Measurements from ENCODE around the gene KCNAB1.

The KCNAB1 gene

DNA sequence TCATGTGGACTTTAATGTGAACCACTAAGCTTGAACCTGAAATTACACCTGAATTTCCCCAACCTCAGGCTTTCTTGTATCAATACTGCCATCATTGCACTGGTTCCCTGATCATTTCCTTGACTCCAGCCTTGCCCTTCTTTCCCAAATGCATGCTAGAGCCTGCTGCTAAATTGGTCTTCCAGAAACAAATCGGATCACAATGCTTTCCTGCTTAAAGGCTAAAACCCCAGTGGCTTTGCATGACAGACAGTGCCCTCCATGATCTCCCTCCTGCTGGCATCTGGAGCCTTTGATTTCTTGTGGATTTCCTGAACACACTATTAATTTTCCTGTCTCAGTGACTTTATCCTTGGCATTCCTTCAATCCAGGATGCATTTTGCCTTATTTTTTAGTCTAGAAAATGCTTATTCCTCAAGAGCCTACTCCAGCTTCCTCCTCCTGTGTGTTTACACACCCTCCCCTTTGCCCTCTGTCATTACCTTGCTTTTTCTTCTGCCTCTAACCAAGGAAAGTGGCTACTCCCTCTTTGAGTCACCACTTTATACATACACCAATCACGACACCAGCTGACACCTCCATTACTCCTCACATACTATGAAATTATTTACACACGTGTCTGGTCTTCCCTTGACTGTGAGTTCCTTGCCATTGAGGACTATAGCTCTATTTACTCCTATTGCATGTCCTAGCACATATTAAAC, 214.6 kb downstream of the KCNAB1 start:
- no peak for DNase-seq

GRCh38 chr3:156339491-156339890, 219.1 kb downstream of the KCNAB1 start:
- DNase-seq = no peak

GRCh38 chr3:156341332-156341731, 221.0 kb downstream of the KCNAB1 start:
- no peak for DNase-seq

DNA sequence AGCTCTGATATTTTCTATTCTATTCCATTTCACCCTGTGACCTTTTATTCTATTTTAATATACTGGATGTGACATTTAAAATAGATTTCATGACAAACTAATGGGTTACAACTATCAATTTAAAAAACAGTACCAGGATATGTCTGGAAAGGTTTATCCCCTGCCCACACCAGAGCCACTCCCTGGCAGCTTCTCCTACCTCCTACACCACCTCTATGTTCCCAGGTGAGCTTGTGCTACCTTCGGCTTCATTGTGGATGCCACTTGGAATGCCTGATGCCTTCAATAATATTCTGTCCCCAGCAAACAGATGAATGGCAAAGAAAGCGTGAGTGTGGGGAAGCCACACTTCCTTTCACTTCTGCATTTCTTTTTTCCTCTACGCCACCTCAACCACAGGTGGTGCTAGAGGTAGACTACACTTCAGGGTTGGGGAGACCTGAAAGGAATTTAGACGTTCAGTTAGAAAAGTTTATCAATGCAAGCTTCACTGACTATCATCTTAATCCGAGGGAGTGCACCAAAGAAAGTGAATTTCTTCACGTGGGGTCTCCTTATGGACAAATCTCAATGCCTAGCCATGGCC, 221.5 kb downstream of the KCNAB1 start:
- DNase-seq = no peak

DNA sequence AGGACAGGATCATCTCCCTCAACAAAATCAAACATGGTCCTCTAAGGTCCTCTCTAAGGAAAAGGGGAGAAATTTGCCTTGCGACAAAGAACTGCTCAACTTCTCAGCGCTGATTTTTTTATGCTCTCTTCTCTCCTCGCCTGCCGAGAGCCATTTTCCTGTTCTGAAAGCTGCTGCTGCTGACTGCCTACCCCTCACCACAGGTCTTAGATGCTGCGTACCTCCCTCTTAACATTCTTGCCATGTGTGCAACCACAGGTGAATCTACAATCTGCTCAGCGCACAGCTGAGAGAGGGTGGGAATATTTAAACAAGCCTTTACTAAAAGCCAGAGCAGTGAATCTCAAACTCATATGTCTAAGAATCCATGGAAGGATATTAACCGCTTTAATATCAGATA, 223.8 kb downstream of the KCNAB1 start:
- DNase-seq = no peak

- no peak for DNase-seq
Measured at GRCh38 chr3:156349111-156349510, 228.7 kb downstream of the KCNAB1 start.

GRCh38 chr3:156349978-156350377, 229.6 kb downstream of the KCNAB1 start:
- DNase-seq = no peak

DNA sequence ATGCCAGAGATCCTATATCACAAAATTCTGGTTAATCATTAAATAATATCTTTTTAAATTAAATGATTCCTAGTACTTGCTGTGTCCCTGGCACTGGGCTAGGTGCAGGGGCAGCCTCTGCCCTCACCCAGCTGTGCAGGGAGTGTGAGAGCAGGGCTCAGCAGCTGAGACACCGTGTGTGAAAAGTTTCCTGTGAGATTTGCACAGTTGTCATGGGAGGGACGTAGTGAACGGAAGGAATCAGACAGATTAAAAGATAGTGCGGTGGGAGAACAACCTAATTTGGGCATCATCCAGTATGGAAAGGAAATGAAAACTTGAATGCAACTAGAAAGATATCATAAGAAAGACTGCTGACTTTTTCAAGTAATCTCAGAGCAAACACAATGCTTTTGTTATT, 230.4 kb downstream of the KCNAB1 start:
- no peak for DNase-seq

DNA sequence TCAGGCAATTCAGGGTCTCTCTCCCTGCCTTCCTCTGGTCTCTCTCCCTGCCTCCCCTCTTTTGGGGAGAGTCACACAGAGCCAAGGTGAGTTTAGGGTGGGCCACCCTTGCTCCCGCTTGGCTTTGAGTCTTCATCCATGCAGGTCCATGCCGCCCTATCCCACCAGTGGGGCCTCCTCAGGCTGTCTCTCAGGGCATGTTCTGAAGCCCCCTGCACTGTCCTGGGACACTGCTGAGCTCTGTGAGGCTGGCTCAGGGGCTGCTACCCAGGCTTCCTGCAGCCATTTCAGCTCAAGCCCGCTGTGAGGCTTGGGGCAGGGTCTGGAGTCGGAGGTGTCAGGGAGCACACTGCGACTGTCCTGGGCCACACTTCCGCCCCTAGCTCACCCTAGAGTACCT, 231.4 kb downstream of the KCNAB1 start:
- no peak for DNase-seq

DNA sequence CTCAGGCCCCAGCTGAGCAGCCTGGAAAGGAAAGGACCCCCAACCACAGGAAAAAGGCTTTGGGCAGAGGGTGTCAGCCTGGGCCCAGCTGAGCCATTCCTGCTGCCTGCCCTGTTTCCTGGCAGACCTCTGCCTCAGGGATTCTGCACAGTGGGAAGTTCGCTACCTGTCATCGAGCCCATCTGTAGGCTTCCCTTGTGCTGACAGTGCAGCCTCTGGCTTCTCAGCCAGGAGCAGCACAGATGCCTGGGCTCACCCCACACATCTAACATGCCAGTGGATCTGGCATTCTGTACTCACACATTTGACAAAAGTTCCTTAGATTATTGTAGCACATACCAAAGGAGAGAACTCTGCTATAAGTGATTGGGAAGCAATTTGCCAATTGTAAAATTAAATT, 232.3 kb downstream of the KCNAB1 start:
- DNase-seq = no peak

GRCh38 chr3:156353563-156353962, 233.2 kb downstream of the KCNAB1 start:
- DNase-seq = no peak

DNA sequence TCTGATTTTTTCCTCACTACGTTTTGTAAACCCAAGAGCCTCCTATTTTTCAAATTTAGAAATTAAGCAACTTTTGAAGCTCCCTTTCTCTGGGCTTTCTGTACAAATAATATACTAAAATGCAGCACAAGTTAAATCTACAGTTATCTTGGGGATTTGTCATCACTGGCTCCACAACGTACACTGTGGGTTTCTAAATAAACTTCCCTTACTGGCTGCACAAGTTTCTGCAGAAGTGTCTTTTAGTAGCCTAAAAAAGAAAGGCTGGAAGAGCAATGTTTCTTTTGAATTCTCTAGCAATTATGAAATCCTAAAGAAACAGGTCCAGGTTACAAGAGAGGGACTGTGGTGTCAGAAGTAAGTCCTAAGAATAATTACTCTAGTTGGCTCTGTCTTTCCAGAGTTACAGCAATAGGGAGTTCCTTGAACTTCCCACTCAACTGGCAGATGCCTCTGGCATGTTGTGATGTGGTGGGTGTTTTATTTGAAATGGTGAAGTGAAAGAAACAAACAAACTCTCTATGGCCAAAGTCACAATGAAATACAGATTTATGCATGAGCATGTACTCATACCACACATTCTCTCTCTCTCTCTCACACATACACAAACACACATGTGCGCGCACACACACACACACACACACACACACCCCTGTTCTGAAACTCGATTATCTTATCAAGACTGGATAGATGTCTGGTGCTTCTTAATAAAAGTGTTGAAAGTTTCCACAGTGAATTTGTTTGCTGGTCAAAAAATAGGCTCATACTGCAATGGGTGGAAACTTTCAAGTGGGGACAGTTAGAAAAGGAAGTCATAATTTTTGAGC, 236.4 kb downstream of the KCNAB1 start:
- DNase-seq = no peak

DNA sequence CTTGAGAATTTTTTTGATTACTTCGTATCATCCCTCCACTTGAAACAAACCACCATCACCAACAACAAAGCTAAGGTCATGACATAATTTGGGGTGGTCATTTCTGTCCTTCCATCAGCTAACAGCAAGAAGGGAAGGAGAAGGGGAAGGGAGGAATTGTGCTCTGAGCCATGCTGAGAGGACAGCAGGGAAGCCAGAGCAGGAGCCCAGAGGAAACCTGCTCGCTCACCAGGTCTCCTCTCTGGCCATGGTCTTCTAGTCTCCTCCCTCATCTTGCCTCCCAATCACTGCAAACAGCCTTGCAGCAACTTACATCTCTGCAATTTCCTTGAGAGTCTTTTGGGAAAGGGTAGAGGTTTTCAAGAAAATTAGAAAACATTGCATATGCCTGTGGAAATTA, 237.9 kb downstream of the KCNAB1 start:
- DNase-seq = no peak

GRCh38 chr3:156359368-156359767, 239.0 kb downstream of the KCNAB1 start:
- no peak for DNase-seq

- DNase-seq = no peak
Measured at GRCh38 chr3:156360083-156360482, 239.7 kb downstream of the KCNAB1 start.

GRCh38 chr3:156360963-156361362, 240.6 kb downstream of the KCNAB1 start:
- DNase-seq = no peak

- DNase-seq = no peak
Measured at GRCh38 chr3:156366559-156366958, 246.2 kb downstream of the KCNAB1 start.

DNA sequence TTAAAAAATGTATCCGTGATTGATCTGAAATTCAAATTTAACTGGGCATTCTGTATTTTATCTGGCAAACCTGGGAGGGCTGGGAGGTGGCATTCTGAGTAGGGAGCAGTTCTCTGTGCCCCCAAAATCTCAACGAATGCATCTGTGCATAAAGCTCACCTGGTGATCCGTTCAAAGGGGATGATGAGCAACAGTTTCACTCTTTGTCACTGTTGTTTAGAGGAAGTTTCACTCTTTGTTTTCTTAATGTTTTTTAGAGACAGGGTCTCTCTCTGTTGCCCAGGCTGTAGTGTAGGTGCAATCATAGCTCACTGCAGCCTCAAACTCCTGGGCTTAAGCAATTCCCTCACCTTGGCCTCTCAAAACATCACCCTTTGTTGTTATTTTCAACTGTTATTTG, 247.8 kb downstream of the KCNAB1 start:
- DNase-seq = no peak

GRCh38 chr3:156371701-156372100, 251.3 kb downstream of the KCNAB1 start:
- DNase-seq = no peak

- DNase-seq = no peak
Measured at GRCh38 chr3:156373095-156373494, 252.7 kb downstream of the KCNAB1 start.

- DNase-seq = no peak
Measured at GRCh38 chr3:156373654-156374053, 253.3 kb downstream of the KCNAB1 start.

GRCh38 chr3:156376199-156376598, 255.8 kb downstream of the KCNAB1 start:
- no peak for DNase-seq

DNA sequence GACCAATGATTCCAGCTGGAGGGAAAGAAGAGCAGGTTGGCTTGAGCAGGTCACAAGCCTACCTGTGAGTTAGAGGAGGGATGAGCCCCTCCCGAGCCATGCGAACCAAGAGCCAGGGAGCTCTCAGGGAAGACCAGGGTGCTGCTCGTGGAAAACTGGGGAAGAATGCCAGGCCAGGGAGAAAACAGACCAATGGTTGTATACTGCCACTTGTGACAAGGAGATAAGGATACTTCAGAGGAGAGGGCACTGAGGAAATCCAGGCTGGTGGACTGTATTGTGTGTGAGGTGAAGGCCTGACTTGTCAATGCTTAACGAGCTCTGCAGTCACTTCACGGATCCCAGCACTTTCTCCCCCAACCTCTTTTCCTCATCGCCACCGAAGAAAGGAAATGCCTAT, 256.9 kb downstream of the KCNAB1 start:
- no peak for DNase-seq

DNA sequence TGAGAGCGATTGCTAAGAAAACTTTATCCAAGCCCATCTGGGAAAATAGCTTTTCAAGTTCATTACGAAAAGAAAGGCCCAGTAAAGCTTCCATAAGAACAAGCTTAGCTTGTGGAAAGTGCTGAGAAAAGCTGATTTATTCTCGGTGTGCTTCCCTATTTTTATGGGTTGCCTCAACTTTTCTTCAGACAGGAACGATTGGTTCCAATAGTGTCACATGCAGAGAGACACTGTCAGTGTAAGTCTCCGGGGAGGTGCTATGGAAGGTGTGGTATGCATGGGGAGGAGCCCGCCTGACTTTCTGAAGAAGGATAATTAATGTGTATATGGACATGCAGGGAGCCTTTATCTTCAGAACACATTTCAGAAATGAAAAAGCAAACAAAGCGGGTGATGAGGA, 257.3 kb downstream of the KCNAB1 start:
- DNase-seq = no peak

Measured in right forelimb (tissue), 1 donor.